Stimulated activated CD8-positive, alpha-beta memory T cell treated with anti-CD3 and anti-CD28 coated beads, Interleukin-4, amount 100 ng/mL, for 24 hours (primary cell): ENCODE data around the gene RYR1.
A peak's percentile ranks its signal among the peaks of the same experiment; 100 is the strongest.

Experiments used
- DNase-seq: peaks from one replicate; pipeline ENCODE4 v3.0.0-alpha.2; 2020; ENCODE audit warnings: low read depth

Gene RYR1

DNA sequence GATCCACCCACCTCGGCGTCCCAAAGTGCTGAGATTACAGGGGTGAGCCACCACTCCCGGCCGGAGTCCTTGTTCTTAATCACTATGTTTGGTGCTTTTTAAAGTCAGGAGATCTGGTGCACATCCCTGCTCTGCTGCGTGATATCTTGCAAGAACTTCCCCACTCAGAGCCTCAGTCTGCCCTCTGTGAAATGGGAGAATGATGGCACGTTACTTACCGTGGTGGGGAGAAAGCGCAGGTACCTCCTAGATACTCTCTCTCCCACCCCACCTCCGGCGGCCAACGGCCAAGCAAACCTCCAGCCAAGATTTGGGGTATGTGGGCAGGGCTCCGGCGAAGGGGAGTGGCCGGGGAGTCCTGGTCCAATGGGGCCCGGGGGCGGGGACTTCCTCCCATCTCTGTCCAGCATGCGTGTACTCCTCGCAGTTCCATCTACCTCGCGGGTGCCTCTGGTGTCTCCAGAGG is at the start of gene RYR1:
RYR1 (plus strand) TSS at position 424 of the 466 bp plus-strand sequence. CDS start 139 bp downstream, outside the sequence.
- peak; percentile 34 for DNase-seq

DNA sequence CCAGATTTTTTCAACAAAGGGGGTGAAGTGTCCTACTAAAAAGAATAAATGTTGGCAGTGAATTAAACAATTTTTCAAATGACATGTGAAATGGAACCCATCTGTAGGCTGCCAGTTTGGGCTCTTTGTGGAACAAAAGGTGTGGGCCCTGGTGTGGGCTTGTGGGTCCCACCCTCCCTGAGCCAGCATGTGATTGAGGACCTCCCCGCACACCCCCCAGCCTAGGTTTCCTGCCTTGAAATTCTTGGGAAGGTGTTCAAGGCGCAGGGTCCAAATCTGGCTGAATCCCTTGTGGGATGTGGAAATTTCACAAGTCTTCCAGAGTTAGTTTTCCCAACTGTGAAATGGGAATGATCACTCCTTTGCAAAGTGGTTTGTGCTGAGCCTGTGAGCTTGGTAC is 49.7 kb upstream of the RYR1 start:
- DNase-seq, result no peak

DNA sequence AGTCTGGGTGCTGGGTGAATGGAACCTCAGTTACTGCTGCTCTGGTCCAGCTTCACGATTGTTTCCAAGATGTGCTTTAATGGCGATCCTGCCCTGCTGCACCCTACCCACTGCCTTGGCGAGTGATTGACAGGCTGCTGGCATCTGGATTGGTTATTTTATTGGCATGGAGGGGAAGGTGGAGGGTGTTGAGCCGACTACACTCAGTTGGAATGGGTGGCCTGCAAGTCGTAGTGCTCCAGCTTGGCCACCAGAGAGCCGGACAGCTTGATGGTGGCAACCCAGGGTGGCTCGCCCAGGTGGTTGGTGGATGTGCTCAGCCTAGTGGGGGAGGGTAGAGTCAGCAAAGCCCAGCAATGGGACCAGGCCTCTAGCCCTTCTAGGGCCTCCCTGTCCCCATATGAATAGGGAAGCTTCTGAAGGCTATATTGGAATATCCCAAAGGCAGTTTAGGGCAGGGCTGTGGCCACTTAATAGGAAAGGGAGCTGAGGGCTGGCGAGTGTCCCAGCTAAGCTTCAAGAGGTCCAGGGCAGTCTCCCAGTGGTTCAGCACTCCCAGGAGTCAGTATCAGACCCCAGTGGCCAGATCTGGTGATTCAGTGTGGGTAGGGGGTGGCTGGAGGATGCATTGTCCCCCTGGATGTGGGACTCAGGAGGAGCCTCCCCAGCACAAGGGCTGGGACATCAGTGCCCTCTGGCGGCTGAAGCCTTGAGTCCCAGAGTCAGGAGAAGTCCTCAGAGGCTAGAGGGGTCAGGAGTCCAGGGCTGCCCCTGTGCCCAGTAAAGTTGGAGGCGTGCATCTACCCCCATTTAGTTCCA is 49.1 kb upstream of the RYR1 start:
- DNase-seq, result no peak

DNA sequence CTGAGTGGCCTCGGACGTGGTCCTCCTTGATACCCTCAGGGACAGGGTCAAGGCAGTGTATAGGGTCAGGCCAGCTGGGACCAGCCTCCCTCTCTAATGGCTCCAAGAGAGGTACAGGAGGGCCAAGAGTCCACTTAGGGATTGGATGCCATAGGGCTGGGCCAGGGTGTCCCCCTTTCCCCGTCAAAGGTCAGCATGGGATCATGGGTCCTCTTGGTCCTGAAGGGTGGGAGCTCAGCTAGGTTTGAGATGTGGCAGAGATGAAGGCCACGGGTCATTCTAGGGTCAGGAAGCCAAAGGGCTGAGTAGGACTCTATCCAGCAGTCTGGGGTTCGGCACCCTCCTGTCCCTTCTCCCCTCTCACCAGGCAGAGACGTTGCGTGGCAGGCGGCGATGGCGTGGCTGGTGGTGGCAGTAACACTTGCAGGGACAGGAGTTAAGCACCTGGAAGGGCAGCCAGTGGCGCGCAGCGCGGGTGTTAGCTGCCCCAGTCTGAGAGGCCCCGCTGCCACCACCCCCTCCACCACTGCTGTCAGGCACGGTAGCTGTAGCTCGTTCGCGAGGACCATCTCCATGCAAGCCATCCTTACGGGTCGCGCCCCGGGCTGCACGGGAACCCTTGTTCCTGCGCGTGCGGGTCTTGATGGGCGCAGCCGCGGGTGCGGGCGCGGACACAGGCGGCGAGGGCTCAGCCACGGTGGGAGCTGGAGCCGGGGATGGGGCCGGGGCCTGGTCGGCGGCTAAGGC is 48.3 kb upstream of the RYR1 start:
- DNase-seq, result no peak

DNA sequence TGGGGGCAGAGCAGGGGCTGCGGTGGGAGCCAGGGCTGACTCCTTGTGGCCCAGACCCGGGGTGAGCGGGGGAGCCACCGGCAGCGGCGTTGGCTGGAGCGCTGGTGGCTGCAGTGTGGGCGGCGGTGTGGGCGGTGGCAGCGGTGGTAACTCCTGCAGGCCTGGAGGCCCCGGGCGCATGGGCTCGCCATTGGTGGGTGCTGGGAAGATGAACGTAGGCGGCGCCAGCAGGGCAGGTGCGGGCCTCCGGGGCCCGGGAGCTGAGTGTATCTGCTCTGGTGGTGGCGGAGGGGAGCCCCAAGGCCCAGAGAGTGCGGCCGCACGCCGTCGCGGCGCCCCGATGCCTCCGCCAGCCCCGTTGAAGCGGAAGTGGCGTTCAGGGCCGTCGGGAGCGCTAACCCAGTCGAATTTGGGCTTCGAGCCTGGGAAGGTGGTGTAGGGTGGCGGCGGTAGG is 47.7 kb upstream of the RYR1 start:
- no peak for DNase-seq

DNA sequence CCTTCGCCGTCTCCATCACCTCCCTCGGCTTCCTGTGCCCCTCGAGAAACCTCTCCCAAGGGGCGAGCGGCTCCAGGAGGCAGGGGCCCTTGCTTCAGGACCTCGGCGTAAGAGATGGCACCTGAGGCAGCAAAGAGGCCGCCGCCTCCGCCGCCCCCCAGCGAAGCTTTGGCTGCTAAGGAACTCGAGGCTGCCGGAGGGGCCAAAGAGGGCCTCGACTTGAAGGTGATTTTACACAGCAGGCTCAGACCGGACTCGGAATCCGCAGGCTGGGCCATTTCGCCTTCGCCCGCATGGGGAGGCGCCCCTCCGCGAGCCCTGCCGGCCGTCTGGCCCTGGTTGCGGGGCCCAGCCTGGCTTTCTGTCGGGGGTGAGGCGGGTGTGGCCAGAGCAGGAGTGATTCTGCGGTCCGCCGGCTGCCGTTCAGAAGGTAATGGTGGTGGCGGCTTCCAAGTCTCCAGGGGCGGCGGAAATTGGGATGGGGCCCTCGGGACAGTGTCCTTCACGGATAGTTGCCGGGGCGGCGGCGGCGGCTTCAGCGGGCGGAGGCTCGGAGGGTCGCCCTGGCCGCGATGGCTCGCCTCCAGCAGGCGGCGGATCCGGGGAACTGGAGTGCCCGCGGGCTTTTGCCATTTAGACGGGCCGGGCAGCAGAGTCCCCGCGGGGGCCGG is 47.1 kb upstream of the RYR1 start:
- DNase-seq, result no peak

DNA sequence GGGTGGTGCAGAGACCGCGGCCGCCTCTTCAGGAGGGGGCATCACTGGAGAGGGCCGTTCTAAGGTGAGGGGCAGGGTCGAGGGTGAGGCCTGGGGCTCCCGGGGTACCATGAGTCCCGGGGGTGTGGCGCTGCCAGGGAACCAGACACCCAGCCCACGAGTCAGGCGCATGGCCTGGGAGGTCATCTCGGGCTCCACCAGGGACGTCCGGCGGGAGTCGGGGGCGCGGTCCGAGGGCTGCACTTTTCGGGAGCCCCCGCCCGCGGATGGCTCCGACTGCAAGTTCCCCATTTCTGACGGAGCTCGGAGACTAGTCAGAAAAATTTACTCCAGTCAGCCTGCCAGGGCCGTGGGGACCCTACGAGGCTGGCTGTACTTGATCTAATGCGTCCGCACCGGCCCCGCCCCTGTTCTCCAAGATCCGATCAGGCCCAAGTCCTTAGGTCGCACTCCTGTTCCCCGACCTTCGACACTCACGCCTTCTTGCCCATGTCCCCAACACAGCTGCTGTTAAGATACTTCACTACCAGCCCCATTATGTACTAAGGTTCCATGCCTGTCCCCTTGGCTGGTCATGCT is 46.4 kb upstream of the RYR1 start:
- DNase-seq, result no peak

DNA sequence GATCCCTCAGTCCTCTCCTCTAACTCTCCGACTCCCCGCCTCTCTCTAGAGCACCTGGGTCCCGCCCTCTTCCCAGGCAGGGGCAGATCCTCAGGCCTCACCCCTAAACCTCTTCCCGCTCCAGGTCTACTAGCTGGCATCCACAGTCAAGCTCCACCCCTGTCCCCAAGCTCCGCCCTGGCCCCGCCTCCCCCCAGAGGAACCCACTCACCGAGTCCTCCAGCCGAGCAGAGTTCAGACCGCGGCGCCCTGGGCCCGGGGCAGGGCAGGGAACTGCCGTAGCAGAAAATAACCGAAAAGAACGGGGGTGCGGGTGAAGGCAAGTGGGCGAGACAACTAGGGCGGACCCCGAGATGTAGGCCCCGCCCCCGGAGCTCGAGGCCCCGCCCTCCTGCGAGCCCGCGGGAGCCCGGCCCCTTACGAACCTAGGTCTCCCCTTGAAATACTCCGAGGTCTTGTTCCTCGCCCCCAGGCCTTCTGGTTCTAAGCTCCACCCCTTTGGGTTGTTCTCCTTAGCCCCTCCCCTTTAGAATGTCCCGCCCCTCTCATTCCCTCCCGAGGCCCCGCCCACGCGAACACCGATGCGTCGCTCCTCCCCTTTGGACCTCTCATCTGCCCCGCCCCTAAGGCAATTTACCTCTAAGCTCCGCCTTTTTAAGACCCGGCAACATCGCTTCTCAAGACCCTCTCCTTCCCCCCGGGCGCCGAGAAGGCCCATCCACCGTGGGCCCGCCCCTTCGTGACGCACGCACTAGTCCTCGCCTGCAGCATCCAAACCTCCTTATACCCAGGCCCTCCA is 45.7 kb upstream of the RYR1 start, which contains the start of gene GGN:
GGN (minus strand) TSS at position 485 of the 799 bp plus-strand sequence. CDS start 773 bp downstream, outside the sequence.
- peak; percentile 58 for DNase-seq

DNA sequence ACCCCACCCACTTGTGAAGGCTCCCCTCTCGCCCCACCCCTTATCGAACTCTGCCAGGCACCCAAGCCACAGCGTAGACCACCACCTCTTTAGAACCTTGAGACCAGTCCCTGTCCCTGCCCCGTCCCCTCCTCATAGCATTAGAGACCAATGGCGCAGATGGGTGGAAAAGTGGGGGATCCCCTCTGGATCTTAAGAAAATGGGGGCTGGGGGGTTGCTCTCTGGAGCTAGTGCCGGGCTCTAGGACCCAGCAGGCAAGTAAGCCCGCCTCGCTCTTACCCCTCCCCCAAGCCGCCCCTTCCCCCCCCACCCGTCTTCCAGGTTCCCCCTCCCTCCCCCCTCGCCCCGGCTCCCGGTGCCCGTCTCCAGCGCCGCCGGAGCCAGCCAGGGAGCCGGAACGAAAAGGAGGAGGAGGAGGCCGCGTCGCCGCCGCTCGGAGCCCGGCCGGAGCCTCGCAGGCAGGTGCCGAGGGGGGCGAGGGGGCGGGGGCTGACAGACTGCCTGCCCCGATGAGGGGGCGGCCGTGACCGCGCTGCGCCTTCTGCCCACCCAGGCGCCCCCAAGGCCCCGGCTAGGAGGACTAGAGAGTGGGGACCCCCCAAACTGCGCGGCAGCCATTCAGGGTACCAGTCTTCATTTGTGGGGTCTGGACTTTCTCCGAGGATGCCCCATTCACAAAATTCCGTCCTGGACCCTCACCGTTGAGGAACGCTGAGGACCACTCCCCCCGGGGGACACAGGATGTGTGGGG is 45.0 kb upstream of the RYR1 start, which contains the start of gene SPRED3:
SPRED3 (plus strand) TSS at position 349 of the 752 bp plus-strand sequence. CDS start 1,606 bp downstream, outside the sequence.
- no peak for DNase-seq

DNA sequence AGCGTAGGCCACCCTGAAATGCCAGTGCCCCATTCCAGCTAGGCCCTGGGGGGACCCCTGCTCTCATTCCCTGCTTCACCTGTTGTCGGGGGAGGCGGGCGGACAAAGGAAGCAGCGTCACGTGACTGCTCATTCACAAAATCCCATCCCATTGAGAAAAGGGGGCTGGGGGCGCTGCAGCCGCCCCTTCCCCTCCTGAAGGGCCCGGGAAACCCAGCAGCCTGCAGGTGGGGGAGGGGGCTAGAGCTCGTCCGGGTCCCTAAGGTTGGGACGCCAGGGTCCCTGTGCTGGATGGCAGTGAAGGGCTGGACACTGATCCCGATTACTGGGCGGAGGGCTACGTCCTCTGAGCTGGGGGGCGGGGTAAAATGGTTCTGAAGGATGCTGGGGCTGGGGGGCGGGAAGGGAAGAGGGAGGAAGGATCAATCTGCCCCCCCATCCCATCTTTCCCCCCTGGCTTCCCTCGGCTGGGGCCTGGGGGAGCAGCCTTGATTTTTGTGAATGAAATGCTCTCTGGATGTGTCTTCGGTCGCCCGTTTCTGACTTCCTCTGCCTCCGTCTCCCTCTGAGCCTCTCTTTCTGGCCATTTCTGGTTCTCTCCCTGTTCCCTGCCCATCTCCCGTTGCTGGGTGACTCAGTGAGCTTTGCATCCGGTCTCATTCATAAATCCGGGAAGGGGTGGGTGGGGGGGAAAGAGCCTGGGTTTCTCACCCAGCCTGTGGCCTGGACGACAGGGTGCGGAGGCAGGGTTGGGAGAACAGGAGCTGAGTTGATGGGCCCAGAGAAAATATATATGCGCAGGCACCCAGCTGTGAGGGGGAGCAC is 44.2 kb upstream of the RYR1 start:
- DNase-seq, result no peak

DNA sequence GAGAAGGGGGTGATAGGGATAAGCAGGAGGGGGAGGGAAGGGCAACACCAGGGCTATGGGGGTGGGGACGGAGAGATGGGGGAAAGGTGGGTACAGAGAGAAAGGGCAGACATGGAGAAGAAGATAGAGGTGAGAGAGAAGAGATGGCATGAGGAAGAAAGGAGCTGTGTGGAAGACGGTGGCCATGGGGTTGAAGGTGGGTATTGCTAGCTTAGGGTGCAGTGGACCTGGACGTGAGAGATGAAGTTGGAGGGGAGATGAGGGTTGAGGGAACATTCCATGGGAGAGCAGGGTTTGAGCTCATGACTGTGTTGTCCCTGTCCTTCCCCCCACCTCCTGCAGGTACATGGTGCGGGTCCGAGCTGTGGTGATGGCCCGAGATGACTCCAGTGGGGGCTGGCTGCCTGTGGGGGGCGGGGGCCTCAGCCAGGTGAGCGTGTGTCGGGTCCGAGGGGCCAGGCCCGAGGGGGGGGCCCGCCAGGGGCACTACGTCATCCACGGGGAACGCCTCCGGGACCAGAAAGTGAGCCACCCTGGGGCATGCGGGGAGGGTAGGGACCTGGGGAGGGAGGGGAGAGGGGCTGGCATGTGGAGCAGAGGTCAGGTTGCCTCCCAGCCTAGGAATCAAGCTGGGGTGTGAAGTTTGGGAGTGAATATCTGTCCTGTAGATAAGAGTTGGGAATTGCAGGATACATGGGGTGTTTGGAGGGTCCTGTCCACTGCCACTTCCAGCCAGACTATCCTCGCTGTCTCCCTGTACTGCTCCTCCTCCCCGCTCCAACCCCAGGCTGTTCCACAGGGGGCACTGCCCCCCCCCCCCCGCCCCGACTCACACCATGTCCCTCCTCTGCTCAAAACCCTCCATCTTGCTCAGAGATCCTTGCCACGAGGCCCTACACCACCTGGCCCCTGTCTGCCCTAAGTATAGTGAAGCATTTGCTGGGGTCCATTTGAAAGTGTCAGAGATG is 43.2 kb upstream of the RYR1 start:
- DNase-seq, result no peak

DNA sequence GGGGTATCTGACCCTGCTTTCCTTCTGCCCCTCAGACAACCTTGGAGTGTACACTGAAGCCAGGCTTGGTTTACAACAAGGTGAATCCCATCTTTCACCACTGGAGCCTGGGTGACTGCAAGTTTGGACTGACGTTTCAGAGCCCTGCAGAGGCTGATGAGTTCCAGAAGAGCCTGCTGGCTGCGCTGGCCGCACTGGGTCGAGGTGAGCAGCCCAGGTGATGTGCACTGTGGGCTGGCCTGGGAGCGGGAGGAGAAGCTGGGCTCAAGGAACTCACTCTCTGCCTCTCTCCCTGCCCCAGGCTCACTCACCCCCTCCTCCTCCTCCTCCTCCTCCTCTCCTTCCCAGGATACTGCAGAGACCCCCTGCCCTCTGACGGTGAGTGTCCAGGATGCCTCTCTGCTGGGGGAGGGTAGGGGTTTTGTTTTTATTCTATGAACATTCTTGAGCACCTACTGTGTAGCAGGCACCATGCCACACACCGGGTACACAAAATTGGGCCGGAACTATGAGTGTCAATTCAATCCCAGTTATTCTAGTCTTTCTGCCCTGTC is 41.5 kb upstream of the RYR1 start:
- no peak for DNase-seq

DNA sequence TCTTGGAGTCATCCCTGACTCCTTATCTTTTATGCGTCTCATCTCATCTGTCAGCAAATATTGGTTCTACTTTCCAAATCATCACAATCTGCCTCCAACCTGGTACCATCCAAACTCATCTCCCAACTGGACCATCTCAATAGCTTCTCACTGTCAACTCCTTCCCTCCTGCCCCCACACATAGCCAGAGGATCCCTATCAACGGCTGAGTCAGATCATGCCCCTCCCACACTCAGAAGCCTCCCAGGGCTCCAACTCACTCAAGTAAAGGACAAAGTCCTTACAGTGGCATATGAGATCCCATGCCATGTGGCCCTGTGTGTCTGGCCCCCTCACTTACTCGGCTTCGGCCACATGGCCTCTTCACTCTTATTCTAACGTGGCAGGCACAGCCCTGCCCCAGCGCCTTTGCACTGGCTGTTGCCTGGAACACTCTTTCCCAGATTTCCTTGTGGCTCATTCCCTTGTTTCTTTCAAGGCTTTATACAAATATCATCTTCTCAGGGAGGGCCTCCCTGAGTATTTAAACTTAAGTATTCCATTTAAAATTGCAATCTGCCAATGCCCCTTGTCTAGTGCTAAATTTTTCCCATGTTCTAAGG is 40.7 kb upstream of the RYR1 start:
- no peak for DNase-seq

DNA sequence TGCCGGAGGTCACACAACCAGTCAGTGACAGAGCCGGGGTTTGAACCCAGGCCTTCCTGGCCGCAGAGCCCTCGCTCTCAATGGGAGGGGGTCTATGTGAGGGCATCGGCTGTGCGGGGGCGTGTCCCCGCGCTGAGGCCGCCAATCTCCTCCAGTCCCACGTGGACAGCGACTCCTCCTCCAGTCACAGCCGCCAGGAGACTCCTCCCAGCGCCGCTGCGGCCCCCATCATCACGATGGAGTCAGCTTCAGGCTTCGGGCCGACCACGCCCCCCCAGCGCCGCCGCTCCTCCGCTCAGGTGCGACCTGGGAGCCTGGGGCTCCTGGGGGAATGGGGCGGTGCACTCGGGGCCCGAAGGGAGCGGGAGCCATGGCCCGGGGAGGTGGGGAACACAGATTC is 39.0 kb upstream of the RYR1 start:
- DNase-seq, result peak; percentile 63

DNA sequence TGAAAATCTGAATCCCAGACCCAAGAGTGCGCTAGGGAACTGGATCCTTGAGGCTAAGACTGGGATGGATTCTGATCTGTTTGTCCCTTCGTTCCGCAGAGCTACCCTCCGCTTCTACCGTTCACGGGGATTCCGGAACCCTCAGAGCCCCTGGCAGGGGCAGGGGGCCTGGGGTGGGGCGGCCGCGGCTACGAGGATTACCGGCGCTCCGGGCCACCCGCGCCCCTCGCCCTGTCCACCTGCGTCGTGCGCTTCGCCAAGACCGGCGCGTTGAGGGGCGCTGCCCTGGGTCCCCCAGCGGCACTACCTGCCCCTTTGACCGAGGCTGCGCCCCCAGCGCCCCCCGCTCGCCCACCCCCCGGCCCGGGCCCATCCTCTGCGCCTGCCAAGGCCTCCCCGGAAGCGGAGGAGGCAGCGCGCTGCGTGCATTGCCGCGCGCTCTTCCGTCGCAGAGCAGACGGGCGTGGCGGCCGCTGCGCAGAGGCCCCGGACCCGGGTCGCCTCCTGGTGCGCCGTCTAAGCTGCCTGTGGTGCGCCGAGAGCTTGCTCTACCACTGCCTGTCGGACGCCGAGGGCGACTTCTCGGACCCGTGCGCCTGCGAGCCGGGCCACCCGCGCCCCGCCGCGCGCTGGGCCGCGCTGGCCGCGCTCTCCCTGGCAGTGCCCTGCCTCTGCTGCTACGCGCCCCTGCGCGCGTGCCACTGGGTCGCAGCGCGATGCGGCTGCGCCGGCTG is 37.9 kb upstream of the RYR1 start:
- peak; percentile 28 for DNase-seq

DNA sequence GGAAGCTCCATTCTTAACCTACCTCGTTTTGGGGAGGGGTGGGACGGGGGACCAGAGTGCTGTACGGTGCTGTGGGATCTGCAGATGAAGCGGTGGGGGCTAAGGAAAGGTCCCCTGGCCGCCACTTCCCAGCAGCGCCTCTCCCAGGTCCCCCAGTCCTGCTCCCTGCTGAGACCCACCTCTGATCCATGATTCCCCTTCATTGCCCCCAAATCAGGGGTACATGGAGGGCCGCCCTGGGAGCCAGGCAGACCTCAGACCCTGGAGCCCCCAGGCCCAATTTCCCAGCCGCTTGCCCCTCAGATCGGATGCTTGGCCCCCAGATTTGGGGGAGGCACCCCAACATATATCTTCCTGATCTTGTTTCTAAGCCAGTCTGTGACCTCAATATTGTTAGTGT is 34.4 kb upstream of the RYR1 start:
- DNase-seq, result no peak

DNA sequence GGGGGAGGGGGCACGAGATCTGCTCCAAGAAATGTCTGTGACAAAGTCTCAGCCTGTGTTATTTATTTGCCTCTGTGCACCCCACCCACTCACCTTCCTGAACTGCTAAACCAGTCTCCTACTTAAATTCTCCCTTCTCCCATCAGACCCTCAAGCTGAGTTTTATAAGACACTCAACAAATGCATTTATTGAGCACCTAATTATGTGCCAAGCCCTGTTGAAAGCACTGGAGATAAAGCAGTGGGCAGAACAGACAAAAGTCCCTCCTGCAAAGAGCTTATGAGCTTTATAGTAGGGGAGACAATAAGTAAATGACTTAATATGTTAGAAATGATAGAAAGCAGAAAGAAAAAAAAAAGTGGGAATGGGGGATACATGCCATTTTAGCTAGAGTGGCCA is 34.0 kb upstream of the RYR1 start:
- no peak for DNase-seq
